ENCODE results near the gene AKT3.

Gene AKT3

GRCh38 chr1:243500512-243500911, 349.5 kb downstream of the AKT3 start:
- no peak for DNase-seq

- no peak for DNase-seq
Observed at GRCh38 chr1:243499711-243500110, 350.3 kb downstream of the AKT3 start.

DNA sequence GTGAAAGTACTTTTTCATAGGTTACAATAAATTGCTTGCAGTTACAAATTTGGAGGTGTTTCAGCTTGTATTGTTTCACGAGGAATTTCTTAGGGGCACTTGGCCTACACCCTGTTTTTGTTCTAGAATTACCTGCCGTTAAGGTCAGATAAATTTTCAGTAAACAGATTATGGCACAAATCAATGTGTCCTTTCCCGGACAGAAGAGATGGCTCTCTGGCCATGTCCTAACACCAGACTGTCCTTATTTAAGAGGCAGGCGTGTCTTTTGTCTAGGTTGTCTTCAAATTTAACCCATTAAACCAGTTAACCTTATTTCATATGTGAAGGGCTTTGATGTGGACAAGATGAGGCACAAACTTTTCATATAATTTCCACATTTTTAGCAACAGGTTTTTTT, 350.8 kb downstream of the AKT3 start:
- no peak for DNase-seq

DNA sequence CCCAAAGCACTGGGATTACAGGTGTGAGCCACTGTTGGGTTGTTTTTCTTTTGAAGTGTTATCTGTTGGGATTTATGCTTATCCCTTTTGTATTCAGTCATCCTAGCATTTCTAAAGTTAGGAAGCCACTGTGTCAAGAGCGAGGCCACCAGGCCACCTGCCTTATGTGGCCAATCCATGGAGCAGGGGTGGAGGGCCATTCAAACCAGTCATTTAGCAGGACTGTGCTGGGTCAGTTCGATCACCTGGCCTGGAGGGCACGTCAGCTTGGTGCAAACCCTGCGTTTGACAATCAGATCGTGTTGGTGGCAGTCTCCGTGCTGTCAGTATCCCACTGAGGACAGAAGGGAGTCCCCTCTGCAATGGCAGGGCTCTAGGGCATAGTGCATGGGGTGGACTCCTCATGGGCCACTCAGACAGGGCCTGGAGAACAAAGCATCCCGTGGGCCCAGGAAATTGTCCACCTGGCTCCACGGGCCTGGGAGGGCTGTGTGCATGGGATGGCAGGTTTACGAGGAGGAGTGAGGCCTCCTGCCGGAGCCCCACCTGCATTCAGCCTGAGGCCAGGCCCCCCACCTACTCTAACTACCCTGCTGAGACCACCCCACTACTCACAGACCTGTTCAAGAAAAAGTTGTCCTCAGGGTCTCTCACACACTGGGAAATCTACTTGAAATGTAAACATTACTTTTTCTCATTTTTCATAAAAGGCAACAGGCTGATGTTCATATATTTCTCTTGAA, 351.9 kb downstream of the AKT3 start:
- DNase-seq = no peak

GRCh38 chr1:243496806-243497205, 353.2 kb downstream of the AKT3 start:
- DNase-seq = no peak

DNA sequence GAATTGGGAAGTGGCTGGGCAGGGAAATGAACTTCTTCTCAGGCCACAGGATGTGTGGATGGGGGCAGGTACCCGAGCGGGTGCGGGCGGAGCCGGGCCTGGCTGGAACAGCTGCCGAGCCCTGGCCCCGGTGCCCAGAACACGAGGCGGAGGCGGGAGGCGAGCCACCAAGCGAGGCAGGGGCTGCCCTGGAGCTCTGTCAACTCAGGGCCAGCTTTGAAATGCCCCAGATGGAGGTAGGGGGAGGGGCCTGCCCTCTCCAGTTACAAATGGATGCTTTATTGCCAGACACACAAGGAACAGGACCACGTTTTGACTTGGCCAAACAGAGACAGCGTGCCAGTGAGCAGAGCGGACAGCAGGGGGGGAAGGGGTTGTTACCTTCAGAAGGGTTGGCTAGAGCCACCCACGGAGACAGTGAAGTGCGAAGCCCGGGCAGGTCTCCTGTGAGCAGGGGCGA, 353.8 kb downstream of the AKT3 start:
- DNase-seq = no peak

GRCh38 chr1:243495442-243496186, 354.4 kb downstream of the AKT3 start:
- DNase-seq = no peak

GRCh38 chr1:243494741-243495431, 355.2 kb downstream of the AKT3 start:
- no peak for DNase-seq

DNA sequence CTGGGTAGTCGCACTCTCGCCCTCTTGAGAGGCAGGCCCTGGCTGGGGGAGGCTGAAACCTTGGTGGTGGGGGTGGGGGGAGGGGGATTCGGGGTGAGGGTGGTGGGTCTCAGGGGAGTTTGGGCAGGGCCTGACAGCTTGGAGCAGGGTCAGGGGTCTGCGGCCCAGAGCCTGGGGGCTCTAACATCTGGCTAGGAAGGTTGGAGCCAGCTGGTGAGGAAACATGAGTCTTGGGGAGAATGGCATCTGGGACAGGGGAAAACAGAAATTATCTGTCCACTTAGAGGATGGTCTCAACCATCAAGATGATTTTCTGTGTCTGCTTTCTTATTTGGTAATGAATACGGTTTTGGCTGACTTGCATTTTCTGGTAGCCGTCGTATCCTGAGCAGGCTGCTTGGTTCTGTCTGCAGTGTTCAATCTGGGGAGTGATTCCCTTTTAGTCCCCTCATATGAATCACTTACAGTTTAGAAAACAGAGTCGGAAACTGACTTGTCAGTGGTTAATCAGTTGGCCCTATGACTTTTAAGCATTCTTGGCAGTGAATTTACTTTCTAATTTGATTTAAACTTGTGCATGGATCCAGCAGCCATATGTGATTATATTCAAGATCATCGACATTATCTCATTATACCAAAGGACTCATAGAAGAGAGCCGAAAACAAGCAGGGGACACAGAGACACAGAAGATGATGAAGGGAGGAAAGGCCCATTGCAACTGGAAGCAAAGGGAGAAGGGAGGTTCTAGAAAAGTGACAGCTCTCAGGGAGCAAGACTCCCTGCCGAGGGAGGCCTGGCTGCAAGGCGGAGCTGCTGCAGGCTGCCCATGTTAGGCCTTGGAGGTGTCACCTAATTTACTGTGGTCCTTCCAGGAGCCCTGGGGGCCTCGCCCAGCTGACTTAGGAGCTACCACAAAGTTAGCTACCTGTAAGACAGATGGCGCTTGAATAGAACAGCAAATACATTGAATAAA, 356.6 kb downstream of the AKT3 start:
- DNase-seq = no peak

- no peak for DNase-seq
Observed at GRCh38 chr1:243490748-243491686, 359.0 kb downstream of the AKT3 start.

DNA sequence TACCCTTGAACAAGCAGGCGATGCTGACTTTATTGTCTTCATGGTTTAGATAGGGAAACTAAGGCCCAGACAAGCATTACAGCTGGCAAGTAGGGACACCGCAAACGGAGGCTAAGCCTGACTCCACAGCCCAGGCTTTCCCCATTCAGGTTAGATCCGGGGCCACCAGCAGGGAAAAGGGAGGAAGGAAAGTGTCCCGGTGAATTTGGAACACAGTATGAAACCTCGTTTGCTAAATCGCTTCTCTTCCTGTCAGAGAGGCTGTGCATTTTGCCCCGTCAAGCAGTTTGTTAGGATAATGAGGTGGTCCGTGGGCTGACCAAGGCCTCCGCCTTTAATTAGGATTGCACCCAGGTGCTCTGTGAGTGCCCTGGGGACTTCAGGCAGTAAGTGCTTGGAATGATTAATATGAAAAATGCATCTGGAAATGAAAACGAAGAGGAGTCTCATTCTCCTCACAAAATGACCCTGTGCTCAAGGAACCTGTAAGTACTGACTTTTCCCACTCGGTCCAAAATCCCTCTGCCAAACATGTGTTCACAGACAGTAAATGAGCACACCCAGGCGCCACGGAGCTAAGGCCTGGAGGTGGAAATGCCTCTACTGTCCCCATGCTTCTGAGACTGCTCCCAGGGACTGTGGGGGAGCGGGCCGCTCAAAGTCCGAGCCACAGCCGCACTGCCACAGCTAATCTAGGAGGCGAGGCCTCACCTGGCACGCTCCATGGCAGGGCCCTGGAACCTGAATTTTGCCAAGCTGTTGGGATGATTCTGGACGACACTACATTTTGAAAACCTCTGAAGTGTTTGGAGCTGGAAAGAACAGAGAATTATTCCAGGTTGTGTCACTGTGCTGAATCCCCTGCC, 360.1 kb downstream of the AKT3 start:
- no peak for DNase-seq

GRCh38 chr1:243489158-243489527, 360.9 kb downstream of the AKT3 start:
- DNase-seq = no peak

DNA sequence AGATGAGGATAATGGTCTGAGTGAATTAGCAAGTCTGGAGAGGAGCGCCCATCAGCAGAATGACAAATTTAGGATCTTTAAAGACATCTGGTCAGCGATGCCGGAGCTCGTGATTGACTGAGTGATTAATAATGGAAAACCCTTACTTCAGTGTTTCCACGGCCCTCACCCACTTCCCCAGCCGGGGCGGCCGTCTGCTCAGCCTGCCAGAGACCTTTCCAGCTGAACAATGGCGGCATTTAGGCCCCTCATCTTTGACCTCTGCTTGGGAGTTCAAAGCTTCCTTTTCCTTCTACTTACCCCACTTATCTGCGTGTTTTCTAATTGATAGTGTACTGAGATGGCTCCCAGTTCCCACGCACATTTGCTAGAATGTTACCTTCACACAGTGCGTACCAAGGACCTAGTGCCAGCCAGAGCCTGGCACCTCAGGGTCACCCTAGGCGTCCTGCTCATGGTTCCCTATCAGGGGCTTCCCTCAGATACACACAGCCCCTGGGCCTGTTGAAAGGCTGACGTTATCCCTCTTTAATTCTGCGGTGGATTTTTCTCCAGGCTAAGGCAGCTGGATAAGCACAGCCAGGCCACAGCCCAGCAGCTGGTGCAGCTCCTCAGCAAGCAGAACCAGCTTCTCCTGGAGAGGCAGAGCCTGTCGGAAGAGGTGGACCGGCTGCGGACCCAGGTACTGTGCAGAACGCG, 361.4 kb downstream of the AKT3 start:
- no peak for DNase-seq

GRCh38 chr1:243487649-243488227, 362.3 kb downstream of the AKT3 start:
- DNase-seq = no peak

DNA sequence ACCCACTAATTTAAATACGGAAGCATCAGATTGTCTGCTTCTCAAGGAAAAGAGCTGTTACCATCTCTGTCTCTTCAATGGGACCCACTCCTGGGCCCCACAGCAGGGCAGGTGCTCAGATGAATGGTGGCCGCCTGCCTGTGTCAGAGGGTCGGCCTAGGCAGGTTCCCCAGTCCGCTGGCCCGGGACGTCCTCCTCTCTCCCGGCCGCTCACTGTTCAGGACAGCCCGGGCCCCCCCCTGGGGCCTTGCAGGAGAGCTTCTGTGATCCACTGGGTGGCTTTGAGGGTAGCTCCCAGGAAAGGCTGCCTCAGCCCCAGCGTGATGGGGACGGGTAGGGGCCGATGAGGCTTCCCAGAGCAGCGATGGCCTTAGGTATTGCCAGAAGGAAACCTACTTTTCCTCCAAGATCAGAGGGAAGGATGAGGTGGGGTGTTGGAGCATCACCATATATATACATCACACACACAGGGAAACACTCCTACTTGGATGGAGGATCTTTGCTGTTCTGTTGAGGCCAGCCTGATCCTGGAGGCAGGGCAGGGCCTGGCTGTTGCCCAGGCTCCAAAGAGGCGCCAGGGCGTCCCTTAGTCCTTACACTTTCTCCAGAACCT, 362.9 kb downstream of the AKT3 start:
- DNase-seq = no peak

DNA sequence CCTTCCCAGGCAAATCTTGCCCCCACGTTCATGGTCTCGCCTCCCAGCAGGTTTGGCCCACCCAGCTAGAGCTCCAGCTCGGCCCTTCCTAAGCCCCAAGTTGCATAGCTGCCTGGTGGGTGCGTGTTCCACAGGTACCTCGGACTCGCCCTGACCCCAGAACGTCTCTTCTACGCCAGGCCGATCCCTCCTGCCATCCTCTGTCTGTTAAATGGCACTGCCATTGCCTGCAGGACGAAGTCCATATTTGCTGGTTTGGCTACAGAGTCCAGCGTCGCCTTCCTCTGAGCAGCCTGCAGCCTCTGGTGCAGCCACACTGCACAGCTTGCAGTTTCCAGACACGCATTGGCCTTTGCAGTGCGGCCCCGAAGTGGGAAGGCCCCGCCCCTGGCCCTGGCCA, 366.1 kb downstream of the AKT3 start:
- DNase-seq = no peak

DNA sequence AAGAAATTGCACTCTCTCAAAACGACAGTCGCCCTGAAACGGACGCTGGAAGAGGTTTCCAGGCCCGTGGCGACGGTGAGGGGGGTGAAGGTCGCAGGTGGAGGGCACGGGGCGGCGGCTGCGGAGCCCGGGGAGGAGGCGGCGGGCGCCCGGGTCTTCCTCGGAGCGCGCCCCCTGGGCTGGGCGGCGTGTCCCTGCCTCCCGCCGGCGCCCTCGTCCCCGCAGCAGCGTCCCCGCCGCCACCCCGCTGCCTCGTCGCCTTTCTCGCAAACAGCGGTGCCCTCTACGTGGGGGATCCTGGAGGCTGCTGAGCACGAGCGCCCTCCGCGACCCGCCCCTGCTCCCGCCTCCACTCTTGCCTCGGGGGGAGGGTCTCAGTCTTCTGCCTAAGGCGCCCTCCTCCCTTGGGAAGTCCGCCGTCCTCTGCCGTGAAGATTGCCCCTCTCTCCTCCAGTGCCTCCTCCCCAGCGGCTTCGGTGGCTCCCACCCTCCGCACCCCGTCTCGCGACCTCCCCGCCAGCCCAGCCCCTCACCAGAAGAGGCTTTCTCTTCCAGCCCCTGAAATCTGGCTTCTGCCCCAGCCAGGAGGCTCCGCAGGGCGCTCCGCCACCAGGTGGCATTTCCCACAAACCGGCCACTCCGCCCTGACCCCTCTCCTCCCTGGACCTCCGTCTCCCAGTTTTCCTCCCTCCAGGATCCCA, 366.8 kb downstream of the AKT3 start:
- DNase-seq = no peak
